ENCODE measurements around the gene NT5M.

NT5M gene

GRCh38 chr17:17343160-17343735 lies 40.1 kb downstream of the NT5M start:
- no peak for DNase-seq (ENCODE audit: low read depth in 2 of 2, low spot score in 1 of 2)

GRCh38 chr17:17343896-17344506 lies 40.8 kb downstream of the NT5M start:
- DNase-seq (ENCODE audit: low read depth in 2 of 2, low spot score in 1 of 2), result no peak

- DNase-seq (ENCODE audit: low read depth in 2 of 2, low spot score in 1 of 2), result no peak
Measured at GRCh38 chr17:17344507-17345293, 41.5 kb downstream of the NT5M start.

GRCh38 chr17:17345294-17345597 lies 42.1 kb downstream of the NT5M start:
- no peak for DNase-seq (ENCODE audit: low read depth in 2 of 2, low spot score in 1 of 2)

GRCh38 chr17:17345686-17346427 lies 42.7 kb downstream of the NT5M start:
- DNase-seq (ENCODE audit: low read depth in 2 of 2, low spot score in 1 of 2), result no peak

GRCh38 chr17:17346428-17347233 lies 43.5 kb downstream of the NT5M start:
- DNase-seq (ENCODE audit: low read depth in 2 of 2, low spot score in 1 of 2), result no peak

- DNase-seq (ENCODE audit: low read depth in 2 of 2, low spot score in 1 of 2), result no peak
Measured at GRCh38 chr17:17347234-17347955, 44.2 kb downstream of the NT5M start.

GRCh38 chr17:17347956-17348871 lies 45.0 kb downstream of the NT5M start:
- no peak for DNase-seq (ENCODE audit: low read depth in 2 of 2, low spot score in 1 of 2)

- no peak for DNase-seq (ENCODE audit: low read depth in 2 of 2, low spot score in 1 of 2)
Measured at GRCh38 chr17:17348872-17349723, 45.9 kb downstream of the NT5M start.

- DNase-seq (ENCODE audit: low read depth in 2 of 2, low spot score in 1 of 2), result no peak
Measured at GRCh38 chr17:17349724-17350106, 46.5 kb downstream of the NT5M start.

GRCh38 chr17:17350491-17351355 lies 47.5 kb downstream of the NT5M start:
- no peak for DNase-seq (ENCODE audit: low read depth in 2 of 2, low spot score in 1 of 2)

- no peak for DNase-seq (ENCODE audit: low read depth in 2 of 2, low spot score in 1 of 2)
Measured at GRCh38 chr17:17351356-17351891, 48.3 kb downstream of the NT5M start.

- no peak for DNase-seq (ENCODE audit: low read depth in 2 of 2, low spot score in 1 of 2)
Measured at GRCh38 chr17:17351901-17352781, 49.0 kb downstream of the NT5M start.

GRCh38 chr17:17352836-17353624 lies 49.9 kb downstream of the NT5M start:
- DNase-seq (ENCODE audit: low read depth in 2 of 2, low spot score in 1 of 2), result no peak

All from stimulated activated CD8-positive, alpha-beta memory T cell treated with anti-CD3 and anti-CD28 coated beads, Interleukin-4, amount 100 ng/mL, for 1 hour (primary cell).